NK-92 (cell line): ENCODE measurements around the gene CCR9.

Experiments used
- DNase-seq: peaks from one replicate; lab custom pipeline; 2025; ENCODE audit not compliant: unreplicated experiment; lab: John Stamatoyannopoulos, UW

The CCR9 gene

GRCh38 chr3:45906681-45907407, 20.5 kb downstream of the CCR9 start:
- no peak for DNase-seq

GRCh38 chr3:45907769-45908705, 21.7 kb downstream of the CCR9 start:
- no peak for DNase-seq

GRCh38 chr3:45908761-45909160, 22.4 kb downstream of the CCR9 start:
- no peak for DNase-seq

- no peak for DNase-seq
Observed at GRCh38 chr3:45909542-45909941, 23.2 kb downstream of the CCR9 start.

- no peak for DNase-seq
Observed at GRCh38 chr3:45910892-45911291, 24.5 kb downstream of the CCR9 start.

GRCh38 chr3:45911511-45912226, 25.3 kb downstream of the CCR9 start:
- no peak for DNase-seq

GRCh38 chr3:45912435-45912834, 26.1 kb downstream of the CCR9 start:
- no peak for DNase-seq

- DNase-seq = no peak
Observed at GRCh38 chr3:45914362-45915058, 28.2 kb downstream of the CCR9 start.

GRCh38 chr3:45915059-45915439, 28.7 kb downstream of the CCR9 start:
- no peak for DNase-seq

- peak; percentile 3 for DNase-seq
Observed at GRCh38 chr3:45915518-45916231, 29.3 kb downstream of the CCR9 start.

GRCh38 chr3:45917146-45917898, 31.0 kb downstream of the CCR9 start:
- no peak for DNase-seq

- no peak for DNase-seq
Observed at GRCh38 chr3:45921158-45922038, 35.1 kb downstream of the CCR9 start.

GRCh38 chr3:45922039-45922326, 35.6 kb downstream of the CCR9 start:
- DNase-seq = no peak

GRCh38 chr3:45922950-45923590, 36.7 kb downstream of the CCR9 start:
- no peak for DNase-seq

- no peak for DNase-seq
Observed at GRCh38 chr3:45923755-45924154, 37.4 kb downstream of the CCR9 start.

GRCh38 chr3:45927881-45928280, 41.5 kb downstream of the CCR9 start:
- DNase-seq = no peak

- no peak for DNase-seq
Observed at GRCh38 chr3:45929042-45929679, 42.8 kb downstream of the CCR9 start.

- no peak for DNase-seq
Observed at GRCh38 chr3:45931496-45931895, 45.2 kb downstream of the CCR9 start.
